ENCODE measurements around the gene TMC1. TPM values are rescaled to one million over a fixed set of nuclear protein-coding genes. Genes with fewer than 3 reads are reported as not detected.

Gene TMC1
- total and polyA plus RNA-seq, 2 of the 13 experiments (the other 11 are each of a cell fraction or from before 2014, with no cell fraction given), result 0.02 to 0.03 TPM

- TF ChIP-seq HNRNPLL (IDR thresholded peaks at IDR 0.05; ENCODE audit: low read depth, low read length, poor library complexity, severe bottlenecking) (no peak), IRX3 (CRISPR knock-in tag; IDR thresholded peaks at IDR 0.05; ENCODE audit: borderline replicate concordance, low read depth) (no peak)
Observed at GRCh38 chr9:72581694-72582093, 60.3 kb downstream of the TMC1 start (continued).

- H2AFZ ChIP-seq (ENCODE audit: low read length), result no peak overlapping the region
- CTCF ChIA-PET (ENCODE audit: low intra/inter-chr PET ratio, low total read pairs), result no interaction called here
- H3K4me1 ChIP-seq (ENCODE audit: insufficient read depth, low read length), result no peaks in the 10 kb centered on the region
- H3K27me3 ChIP-seq (ENCODE audit: control insufficient read depth in 1 of 2, insufficient read depth in 2 of 2, low read length in 2 of 2), result no peaks in the 10 kb centered on the region; a peak in 1 of 5 replicates
- no peak overlapping the region for H3K4me2 ChIP-seq (ENCODE audit: low read depth, low read length)
- BruUV-seq (replicated peaks), result no TSS peak
- H3K27ac ChIP-seq (ENCODE audit: extremely low read length, insufficient read depth, low read length), result no peak overlapping the region
- TF ChIP-seq ZNF75D (CRISPR knock-in tag; IDR thresholded peaks at IDR 0.05; ENCODE audit: borderline replicate concordance) (no peak), MAFF (IDR thresholded peaks at IDR 0.05; ENCODE audit: low read depth, low read length) (peak; percentile 50), ZSCAN5A (CRISPR knock-in tag; IDR thresholded peaks at IDR 0.05; ENCODE audit: borderline replicate concordance) (no peak), FLYWCH1 (CRISPR knock-in tag; IDR thresholded peaks at IDR 0.05) (no peak), HDAC2 (CRISPR knock-in tag; IDR thresholded peaks at IDR 0.05) (no peak), MAFK (conservative IDR thresholded peaks at IDR 0.05 in 1 of 2, IDR thresholded peaks at IDR 0.05 in 1 of 2; ENCODE audit: low read length in 2 of 2) (peak; percentile 32 to 71; a peak in 2 of 4 replicates), ZNF44 (CRISPR knock-in tag; IDR thresholded peaks at IDR 0.05) (no peak), POLR2AphosphoS5 (IDR thresholded peaks at IDR 0.05; ENCODE audit: low read depth, low read length) (no peak), ZNF230 (CRISPR knock-in tag; IDR thresholded peaks at IDR 0.05) (no peak), FOXK2 (IDR thresholded peaks at IDR 0.05) (no peak), ZSCAN12 (CRISPR knock-in tag; IDR thresholded peaks at IDR 0.05) (no peak)
- H3K79me2 ChIP-seq (ENCODE audit: insufficient read depth, low read length), result no peaks in the 10 kb centered on the region
- DNase-seq (ENCODE audit: low spot score) (no peak), FAIRE-seq (no peak), ATAC-seq (no peak)
- no peak overlapping the region for H3K4me3 ChIP-seq (replicated peaks in 1 of 3; ENCODE audit: insufficient read depth in 1 of 3, low read depth in 2 of 3, low read length in 3 of 3)
- intact Hi-C loops (cut with micrococcal nuclease; ENCODE audit: unreplicated experiment), result no loop called here
- H3K9ac ChIP-seq (ENCODE audit: insufficient read depth, low read depth, low read length), result no peak overlapping the region
- no peaks in the 10 kb centered on the region for H3K9me3 ChIP-seq (ENCODE audit: low read length)
- POLR2A ChIA-PET, result no interaction called here
- H4K20me1 ChIP-seq (ENCODE audit: insufficient read depth, low read length), result no peaks in the 10 kb centered on the region
- H3K36me3 ChIP-seq (replicated peaks in 1 of 2; ENCODE audit: control insufficient read depth in 1 of 2, insufficient read depth in 2 of 2, low read length in 2 of 2), result no peaks in the 10 kb centered on the region
- in situ Hi-C loops (cut with HindIII; ENCODE audit: extremely low pct_ligation_motif_present, low pct_unique_long_range_greater_than_20kb), result loop anchor here (25.0 kb wide), 1 partner anchor 546 kb away; no protein-coding TSS in a partner anchor
Observed at GRCh38 chr9:72583370-72583769, 62.0 kb downstream of the TMC1 start.

Data from HepG2 (cell line).